HG03045 (cell line): ENCODE measurements around the gene POU2F1.

Source experiments
- ATAC-seq: cut with Tn5 transposase; IDR thresholded peaks from one replicate; pipeline ENCODE4 v1.9.1; 2021; ENCODE audit warnings: mild to moderate bottlenecking, moderate library complexity; ENCODE audit not compliant: unreplicated experiment

Gene POU2F1

DNA sequence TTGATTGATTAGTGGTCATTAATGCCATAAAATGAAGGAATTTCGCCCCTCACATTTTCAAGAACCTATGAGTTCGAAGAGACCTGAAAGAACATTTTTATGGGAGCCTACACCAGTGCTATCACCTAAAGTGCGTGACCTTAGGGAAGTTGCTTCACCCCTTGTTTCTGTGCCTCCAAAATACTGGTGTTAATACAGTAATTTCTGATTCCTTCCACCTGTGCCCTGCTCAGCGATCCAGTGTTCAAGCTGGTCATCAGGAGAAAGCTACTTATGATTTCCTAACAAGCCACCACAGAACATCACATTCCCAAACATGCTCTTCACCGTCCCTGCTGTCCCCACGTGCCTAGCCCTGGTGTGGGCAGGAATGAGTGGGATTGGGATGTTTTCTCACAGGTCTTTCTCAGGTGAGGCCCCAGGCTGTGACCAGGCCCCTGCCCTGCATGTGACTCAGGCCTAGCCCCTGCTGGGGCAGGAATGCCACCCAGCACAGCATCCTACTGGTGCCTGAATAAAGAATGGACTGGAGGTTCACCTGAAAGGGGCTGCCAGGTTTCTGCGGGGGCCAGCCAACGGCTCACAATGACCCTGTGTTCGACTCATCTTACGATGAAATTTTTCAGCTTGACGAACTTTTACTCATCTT is 237.4 kb downstream of the POU2F1 start:
- ATAC-seq: no peak

GRCh38 chr1:167460836-167461235 is 240.2 kb downstream of the POU2F1 start:
- ATAC-seq: no peak

DNA sequence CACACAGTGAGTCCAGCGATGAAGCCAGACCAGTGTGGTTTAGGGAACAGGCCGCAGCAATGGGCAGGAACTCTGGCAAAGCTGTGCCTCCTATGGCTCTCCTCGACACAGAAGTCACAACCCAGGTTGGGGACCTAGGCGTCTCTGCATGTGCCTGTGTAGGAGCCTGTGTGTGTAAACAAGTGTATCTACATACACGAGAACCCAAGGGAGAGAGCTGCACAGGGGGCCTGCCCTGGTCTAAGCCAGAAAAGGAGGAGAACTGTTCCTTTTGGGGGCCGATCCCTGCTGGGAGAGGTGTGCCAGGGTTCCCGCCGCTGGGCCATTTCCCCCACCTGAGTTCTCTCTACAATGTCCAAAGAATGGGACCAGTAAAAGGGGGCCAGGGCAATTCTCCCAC is 241.7 kb downstream of the POU2F1 start:
- no peak for ATAC-seq

DNA sequence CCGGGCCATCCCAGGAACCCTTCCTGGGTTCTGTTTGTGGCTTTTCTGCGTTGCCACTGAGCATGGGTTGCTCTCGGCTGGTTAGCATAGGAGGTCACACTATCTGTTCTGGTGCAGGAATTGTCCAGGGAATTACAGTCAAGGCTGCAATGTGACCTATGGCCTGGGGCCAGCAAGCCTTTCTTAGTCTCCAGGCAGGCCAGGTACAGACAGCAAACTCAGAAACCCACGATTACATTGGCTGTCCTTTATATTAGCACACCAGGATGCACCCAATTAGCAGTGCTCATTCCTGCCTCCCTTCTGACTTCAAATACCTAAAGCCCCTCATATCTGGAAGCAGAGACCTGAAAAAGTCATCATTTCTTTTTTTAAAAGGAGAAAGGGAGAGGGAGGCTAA is 242.4 kb downstream of the POU2F1 start:
- no peak for ATAC-seq

- no peak for ATAC-seq
These were observed 243.3 kb downstream of the POU2F1 start for GRCh38 chr1:167463875-167464575.

DNA sequence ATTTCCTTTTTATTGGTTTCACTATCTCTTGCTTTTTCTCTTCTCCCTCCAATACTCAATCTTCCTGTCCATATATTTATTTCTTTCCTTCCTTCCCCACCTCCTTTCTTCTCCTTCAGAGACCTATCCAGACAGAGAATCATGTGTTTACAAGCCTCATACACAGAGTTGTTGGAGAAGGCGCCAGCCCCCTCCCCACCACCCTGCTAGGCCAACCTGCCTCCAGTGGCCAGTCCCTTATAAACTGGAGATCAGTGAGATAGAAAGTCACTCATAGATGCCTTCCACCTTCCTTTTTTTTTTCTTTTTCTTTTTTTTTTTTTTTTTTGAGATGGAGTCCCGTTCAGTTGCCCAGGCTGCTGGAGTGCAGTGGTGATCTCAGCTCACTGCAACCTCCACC is 244.3 kb downstream of the POU2F1 start:
- no peak for ATAC-seq

DNA sequence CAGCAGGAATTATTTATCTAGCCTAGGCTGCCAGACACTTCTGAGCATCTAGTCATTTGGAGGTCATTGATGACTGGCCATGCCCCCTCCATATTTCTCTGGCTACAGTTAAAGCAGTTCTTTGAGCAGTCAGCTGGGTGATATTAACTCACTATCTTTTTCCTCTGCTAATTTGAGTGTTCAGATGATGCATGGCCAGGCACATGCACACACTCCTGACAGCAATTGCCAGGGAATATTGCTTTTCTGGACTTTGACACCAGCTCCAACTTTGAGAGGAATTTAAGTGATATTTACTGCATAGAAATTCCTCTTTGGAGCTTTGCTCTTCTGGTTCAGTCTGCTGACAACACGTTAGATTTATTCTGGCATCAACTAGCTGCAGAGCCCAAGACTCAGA is 245.1 kb downstream of the POU2F1 start:
- ATAC-seq: no peak

DNA sequence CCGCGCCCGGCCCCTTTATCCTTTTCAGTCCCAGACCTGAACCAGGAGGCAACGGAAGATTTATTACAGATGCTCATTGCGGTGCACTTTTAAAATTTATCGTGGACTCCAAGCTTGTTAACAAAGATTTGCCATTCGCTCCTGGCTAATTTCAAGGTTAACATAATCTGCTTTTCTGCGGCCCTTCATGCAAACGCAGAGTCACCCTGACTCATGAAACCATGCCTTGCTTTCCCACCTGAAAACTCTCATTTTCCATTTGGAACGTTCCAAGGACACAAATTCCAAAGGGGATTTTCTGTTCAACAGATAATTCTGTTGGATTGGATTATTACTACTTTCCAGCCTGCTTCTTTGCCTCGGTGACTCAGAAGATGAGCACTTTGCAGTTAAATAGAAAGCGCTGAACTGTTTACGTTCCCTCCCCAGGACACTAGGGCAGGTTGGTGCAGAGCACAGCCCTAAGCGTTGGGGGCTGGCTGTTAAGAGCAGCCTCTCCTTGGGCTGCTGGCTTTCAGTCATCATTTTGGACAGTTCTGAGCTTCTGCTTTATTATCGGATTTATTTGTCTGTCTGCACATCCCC is 246.5 kb downstream of the POU2F1 start:
- no peak for ATAC-seq

- ATAC-seq: no peak
These were observed 247.1 kb downstream of the POU2F1 start for GRCh38 chr1:167467752-167468151.

- ATAC-seq: no peak
These were observed 248.7 kb downstream of the POU2F1 start for GRCh38 chr1:167469280-167469965.

GRCh38 chr1:167471568-167471967 is 250.9 kb downstream of the POU2F1 start:
- ATAC-seq: no peak

DNA sequence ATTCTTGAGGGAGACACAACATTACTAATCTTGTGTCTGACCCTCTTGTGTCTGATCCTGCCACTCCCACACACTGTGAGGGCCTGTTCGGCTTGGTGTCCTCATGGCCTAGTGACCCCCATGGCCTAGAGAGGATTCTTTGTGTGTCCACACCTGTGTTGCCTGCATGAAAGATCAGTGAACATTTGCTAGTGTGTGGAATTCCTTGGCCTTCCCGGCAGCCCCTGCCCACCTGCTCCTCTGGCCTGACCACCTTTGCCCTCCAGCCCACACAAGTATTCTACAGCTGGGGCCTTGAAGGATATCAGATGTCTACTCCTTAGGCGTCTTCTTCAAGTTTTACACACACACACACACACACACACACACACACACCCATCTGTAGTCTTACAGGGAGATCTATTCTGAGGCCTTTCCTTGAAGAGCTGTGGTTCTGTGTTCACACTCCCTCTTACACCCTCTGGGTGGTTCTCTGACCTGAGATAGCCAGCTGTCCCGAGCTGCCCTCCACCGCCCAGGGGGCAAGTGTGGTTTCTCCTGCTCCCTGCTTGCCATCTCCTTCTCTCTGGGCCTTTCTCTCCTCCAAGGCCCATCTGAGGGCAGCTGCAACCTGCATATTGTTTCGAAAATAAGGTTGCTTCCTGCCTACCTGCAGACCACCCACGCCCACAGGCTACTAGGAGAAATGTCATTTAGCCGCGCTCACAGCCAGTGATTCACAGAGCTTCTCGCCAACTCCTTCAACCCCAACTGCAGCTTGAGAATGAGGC is 252.3 kb downstream of the POU2F1 start:
- ATAC-seq: no peak

DNA sequence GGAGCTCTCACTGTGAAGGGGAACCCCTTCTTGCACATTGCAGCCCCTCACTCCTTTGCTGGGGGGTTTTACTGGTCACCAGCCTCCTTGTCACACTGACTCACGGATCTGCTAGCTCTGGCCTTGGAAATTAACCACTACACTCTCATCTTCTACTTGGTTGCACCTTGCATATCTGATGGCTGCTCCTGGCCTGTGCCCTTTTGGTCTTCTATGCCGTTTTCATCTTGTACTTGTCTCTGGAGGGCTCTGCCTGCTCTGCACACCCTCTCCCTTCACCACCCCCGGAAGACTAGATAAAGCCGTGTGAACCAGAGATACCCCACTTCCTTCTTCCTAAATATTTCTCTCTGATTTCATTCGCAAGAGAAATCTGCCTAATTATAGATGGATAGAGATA is 253.1 kb downstream of the POU2F1 start:
- ATAC-seq: no peak

DNA sequence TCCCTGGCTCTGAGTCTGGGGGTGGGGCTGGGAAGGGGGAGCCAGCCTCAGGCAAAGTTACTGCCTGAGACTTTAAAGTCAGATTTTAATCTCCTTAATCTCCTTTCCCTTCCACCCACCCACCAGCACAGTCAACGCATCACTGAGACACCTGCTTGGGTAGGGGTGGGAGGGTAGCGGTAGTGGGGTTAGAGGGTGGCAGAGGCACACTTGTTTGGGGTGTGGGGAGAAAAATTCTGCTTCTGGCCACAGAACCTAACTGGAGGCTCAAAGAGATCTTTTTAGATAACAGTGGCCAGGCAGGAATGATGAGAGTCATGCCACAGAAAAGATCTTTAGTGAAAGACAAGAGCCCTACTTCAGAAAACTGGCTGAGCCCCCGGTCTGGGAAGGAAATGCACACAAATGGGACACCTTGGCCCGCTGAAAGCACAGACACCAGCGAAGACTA is 253.5 kb downstream of the POU2F1 start:
- ATAC-seq: no peak

- no peak for ATAC-seq
These were observed 255.4 kb downstream of the POU2F1 start for GRCh38 chr1:167476061-167476460.
